Naive thymus-derived CD4-positive, alpha-beta T cell (primary cell): ENCODE measurements around the gene ZNF805. TPM values are rescaled to one million over a fixed set of nuclear protein-coding genes. Genes with fewer than 3 reads are reported as not detected.
A peak's percentile ranks its signal among the peaks of the same experiment; 100 is the strongest.

Experiments
- ATAC-seq: fragments of 150-1000 bp; cut with Tn5 transposase; 2 replicates; pipeline ENCODE4 v1.10.0; 2021; ENCODE audit warnings: mild to moderate bottlenecking, moderate library complexity
- CTCF ChIA-PET: fragments of 350-600 bp; sonication (Branson Sonifier 250); formaldehyde crosslinking; loops from one replicate; lab custom pipeline; 2021; ENCODE audit warnings: antibody characterized with exemption; lab: Charles Lee
- POLR2A ChIA-PET: fragments of 350-600 bp; sonication (Branson Sonifier 250); formaldehyde crosslinking; loops from one replicate; lab custom pipeline; 2021; ENCODE audit warnings: antibody characterized with exemption, inconsistent platforms; lab: Charles Lee
- DNase-seq, 9 donors: peaks; one replicate each; pipeline versions ENCODE4 v3.0.0 to v3.0.0-alpha.2; 2020 to 2022; ENCODE audit warnings: mixed read lengths in 1 of 9
- H3K27ac ChIP-seq: one replicate; pipeline ENCODE4 v1.7.0; 2013; ENCODE audit warnings: mild to moderate bottlenecking, low read depth, low read length, moderate library complexity
- H3K27me3 ChIP-seq, 2 donors: one replicate each; pipeline ENCODE4 v1.7.0; 2013; ENCODE audit warnings: low read length in 2 of 2, mild to moderate bottlenecking in 2 of 2, moderate library complexity in 2 of 2; ENCODE audit not compliant: control insufficient read depth in 2 of 2, insufficient read depth in 2 of 2
- H3K36me3 ChIP-seq, 3 experiments: 1 replicate in 2 of 3; 2 replicates in 1 of 3; pipeline ENCODE4 v1.7.0; 2013; ENCODE audit warnings: low read length in 3 of 3, mild to moderate bottlenecking in 3 of 3, moderate library complexity in 1 of 3; ENCODE audit not compliant: insufficient read depth in 3 of 3, control insufficient read depth in 2 of 3
- H3K4me1 ChIP-seq, 2 donors: one replicate each; pipeline ENCODE4 v1.7.0; 2013; ENCODE audit warnings: low read length in 2 of 2, mild to moderate bottlenecking in 2 of 2, moderate library complexity in 1 of 2; ENCODE audit not compliant: control insufficient read depth in 2 of 2, insufficient read depth in 2 of 2
- H3K4me3 ChIP-seq: 2 replicates; pipeline ENCODE4 v1.7.0; 2013; ENCODE audit warnings: mild to moderate bottlenecking, low read length
- H3K9me3 ChIP-seq, 3 experiments: 1 replicate in 2 of 3; 2 replicates in 1 of 3; pipeline ENCODE4 v1.7.0; 2013; ENCODE audit warnings: low read length in 3 of 3; ENCODE audit not compliant: control insufficient read depth in 2 of 3
- H3K27ac Mint-ChIP-seq, 9 donors: one replicate each; pipeline ENCODE4 v1.8.0; 2020 to 2022; ENCODE audit warnings: mixed read lengths in 9 of 9, mild to moderate bottlenecking in 8 of 9, moderate library complexity in 5 of 9, inconsistent platforms in 2 of 9
- H3K27me3 Mint-ChIP-seq, 5 donors: one replicate each; pipeline ENCODE4 v1.8.0; 2021 to 2022; ENCODE audit warnings: mixed read lengths in 5 of 5, mild to moderate bottlenecking in 1 of 5
- H3K36me3 Mint-ChIP-seq, 5 donors: one replicate each; pipeline ENCODE4 v1.8.0; 2020 to 2022; ENCODE audit warnings: mixed read lengths in 5 of 5, mild to moderate bottlenecking in 3 of 5, inconsistent platforms in 1 of 5
- H3K4me1 Mint-ChIP-seq, 7 donors: one replicate each; pipeline ENCODE4 v1.8.0; 2020 to 2022; ENCODE audit warnings: mixed read lengths in 7 of 7, mild to moderate bottlenecking in 3 of 7, inconsistent platforms in 1 of 7
- H3K4me3 Mint-ChIP-seq, 10 donors: one replicate each; pipeline ENCODE4 v1.8.0; 2020 to 2022; ENCODE audit warnings: mild to moderate bottlenecking in 10 of 10, mixed read lengths in 10 of 10, moderate library complexity in 6 of 10, inconsistent platforms in 2 of 10
- H3K9me3 Mint-ChIP-seq, 11 donors: one replicate each; pipeline ENCODE4 v1.8.0; 2020 to 2022; ENCODE audit warnings: mixed read lengths in 11 of 11, mild to moderate bottlenecking in 4 of 11, inconsistent platforms in 1 of 11, moderate library complexity in 1 of 11
- intact Hi-C, 2 donors: fragments of 100-400 bp; cut with micrococcal nuclease; formaldehyde crosslinking; loops; one replicate each; pipeline ENCODE4 v1.15.1; 2023
- polyA plus RNA-seq, 2 donors: library from polyadenylated mRNA; unstranded; fragments of 300-500 nt; fragmentation: Illumina TruSeq; gene quantifications; one replicate each; pipeline ENCODE4 v1.2.3, GENCODE V29; 2021
- total RNA-seq, 6 experiments: library from RNA in 5 of 6; stranded (reverse) in 5 of 6; gene quantifications; 1 replicate in 5 of 6; 2 replicates in 1 of 6; pipeline ENCODE4 v1.2.3 and lab custom pipeline; 2021 to 2026

The ZNF805 gene
- total and polyA plus RNA-seq, 7 experiments from 2014 or later, result 3.9 to 26.2 (median 21.1) TPM

- ChIA-PET CTCF (no interaction called here), POLR2A (interaction anchor here (0.6 to 2.6 kb wide), 5 partner anchors 40 to 763 kb away, joined by 3 to 10 read pairs (median 4); partner anchors contain the start of genes ZNF264, ZNF460, ZNF548 and ZNF606)
- intact Hi-C loops, result loop anchor here (1.0 to 5.0 kb wide), 21 partner anchors 40 to 1212 kb away; partner anchors contain the start of genes TRAPPC2B (in 2 of the 2), ZNF264 (in 2 of the 2), ZNF304 (in 2 of the 2) and ZNF460 (in 2 of the 2)
- Histone ChIP-seq H3K4me1 (peaks cover 19% of the 10 kb centered on the region in 2 donors), H3K27me3 (no peaks in the 10 kb centered on the region), H3K36me3 (peaks cover 0 to 28% (median 5%) of the 10 kb centered on the region in 3 experiments), H3K4me3 (peak overlapping the region; percentile 73), H3K27ac (peak overlapping the region; percentile 95), H3K9me3 (no peaks in the 10 kb centered on the region)
- Mint-ChIP-seq H3K4me3 (peak overlapping the region; percentile 88 to 97 (median 94)), H3K4me1 (peaks cover 20 to 42% (median 36%) of the 10 kb centered on the region in 7 donors), H3K27ac (peak overlapping the region; percentile 96 to 99 (median 97)), H3K36me3 (peaks cover 7 to 31% (median 25%) of the 10 kb centered on the region in 5 donors), H3K9me3 (peaks cover 3 to 12% (median 5%) of the 10 kb centered on the region in 11 donors), H3K27me3 (peaks cover 0 to 5% (median 0%) of the 10 kb centered on the region in 5 donors)
- no peak for DNase-seq
- ATAC-seq, result peak; percentile 0
Measured at GRCh38 chr19:57239982-57240310, 486 bp upstream of the ZNF805 start.

GRCh38 chr19:57241176-57241575 lies 744 bp downstream of the ZNF805 start:
- ChIA-PET POLR2A (interaction anchor here (0.8 to 2.6 kb wide), 3 partner anchors 41 to 675 kb away, joined by 3 to 7 read pairs (median 3); partner anchors contain the start of genes ZNF264 and ZNF417), CTCF (no interaction called here)
- H3K36me3 ChIP-seq, result peaks cover 0 to 40% (median 8%) of the 10 kb centered on the region in 3 experiments
- DNase-seq (no peak), ATAC-seq (no peak)
- H3K4me3 ChIP-seq, result peak overlapping the region; percentile 73
- peaks cover 19% of the 10 kb centered on the region in 2 donors for H3K4me1 ChIP-seq
- Mint-ChIP-seq H3K36me3 (peaks cover 7 to 42% (median 37%) of the 10 kb centered on the region in 5 donors), H3K27me3 (no peaks in the 10 kb centered on the region), H3K9me3 (peaks cover 3 to 17% (median 6%) of the 10 kb centered on the region in 11 donors), H3K4me3 (peak overlapping the region; percentile 88 to 97 (median 94)), H3K27ac (peak overlapping the region; percentile 96 to 99 (median 97)), H3K4me1 (peaks cover 20 to 49% (median 36%) of the 10 kb centered on the region in 7 donors)
- H3K27ac ChIP-seq, result peak overlapping the region; percentile 95
- H3K27me3 ChIP-seq, result no peaks in the 10 kb centered on the region
- no peaks in the 10 kb centered on the region for H3K9me3 ChIP-seq
- intact Hi-C loops, result loop anchor here (1.0 to 5.0 kb wide), 4 partner anchors 236 to 1211 kb away; partner anchors contain the start of genes ZIK1 (in 1 of the 2), ZNF324B (in 1 of the 2), ZNF772 (in 1 of the 2) and ZNF776 (in 1 of the 2)

- POLR2A ChIA-PET, result interaction anchor here (0.6 to 1.0 kb wide), 2 partner anchors 25 to 37 kb away, joined by 4 to 5 read pairs; partner anchors contain the start of gene ZNF460
- H3K27ac Mint-ChIP-seq, result peak overlapping the region in 3 of 9 donors; percentile 12 to 57 (median 28)
- H3K9me3 ChIP-seq, result no peaks in the 10 kb centered on the region
- H3K27ac ChIP-seq, result no peak overlapping the region
- CTCF ChIA-PET, result no interaction called here
- no peak for ATAC-seq
- H3K4me1 ChIP-seq, result peaks cover 19% of the 10 kb centered on the region in 2 donors
- H3K4me3 Mint-ChIP-seq, result peak overlapping the region in 8 of 10 donors; percentile 32 to 97 (median 47)
- peaks cover 0 to 56% (median 8%) of the 10 kb centered on the region in 3 experiments for H3K36me3 ChIP-seq
- intact Hi-C loops, result loop anchor here in 1 of 2 donors (5.0 kb wide), 2 partner anchors 339 to 1209 kb away; partner anchors contain the start of genes ZIK1 and ZNF324B
- peaks cover 20 to 49% (median 36%) of the 10 kb centered on the region in 7 donors for H3K4me1 Mint-ChIP-seq
- H3K4me3 ChIP-seq, result no peak overlapping the region
- peaks cover 3 to 28% (median 7%) of the 10 kb centered on the region in 11 donors for H3K9me3 Mint-ChIP-seq
- no peaks in the 10 kb centered on the region for H3K27me3 ChIP-seq
- peaks cover 14 to 59% (median 48%) of the 10 kb centered on the region in 5 donors for H3K36me3 Mint-ChIP-seq
- DNase-seq, result no peak
- H3K27me3 Mint-ChIP-seq, result no peaks in the 10 kb centered on the region
Measured at GRCh38 chr19:57242821-57243220, 2.4 kb downstream of the ZNF805 start.

- Mint-ChIP-seq H3K4me3 (no peak overlapping the region), H3K36me3 (peaks cover 15 to 72% (median 65%) of the 10 kb centered on the region in 5 donors), H3K27me3 (no peaks in the 10 kb centered on the region), H3K4me1 (peaks cover 19 to 49% (median 36%) of the 10 kb centered on the region in 7 donors), H3K27ac (no peak overlapping the region), H3K9me3 (peaks cover 0 to 31% (median 7%) of the 10 kb centered on the region in 11 donors)
- DNase-seq (no peak), ATAC-seq (no peak)
- Histone ChIP-seq H3K4me1 (peaks cover 19% of the 10 kb centered on the region in 2 donors), H3K4me3 (no peak overlapping the region), H3K27me3 (no peaks in the 10 kb centered on the region), H3K27ac (no peak overlapping the region), H3K9me3 (peaks cover 0 to 5% (median 0%) of the 10 kb centered on the region in 3 experiments), H3K36me3 (peaks cover 8 to 73% (median 8%) of the 10 kb centered on the region in 3 experiments)
- ChIA-PET POLR2A (no interaction called here), CTCF (no interaction called here)
- intact Hi-C loops, result loop anchor here in 1 of 2 donors (5.0 kb wide), 2 partner anchors 338 to 1208 kb away; partner anchors contain the start of genes ZIK1 and ZNF324B
Measured at GRCh38 chr19:57244513-57244912, 4.1 kb downstream of the ZNF805 start.

- POLR2A ChIA-PET, result no interaction called here
- H3K4me3 ChIP-seq, result no peak overlapping the region
Measured at GRCh38 chr19:57245066-57245465, 4.6 kb downstream of the ZNF805 start.

GRCh38 chr19:57245959-57246358 lies 5.5 kb downstream of the ZNF805 start:
- no peak for ATAC-seq
- H3K27me3 ChIP-seq, result no peaks in the 10 kb centered on the region
- H3K9me3 Mint-ChIP-seq, result peaks cover 0 to 39% (median 15%) of the 10 kb centered on the region in 11 donors
- no peak overlapping the region for H3K27ac ChIP-seq
- peaks cover 24 to 81% (median 77%) of the 10 kb centered on the region in 5 donors for H3K36me3 Mint-ChIP-seq
- peaks cover 0 to 12% (median 0%) of the 10 kb centered on the region in 3 experiments for H3K9me3 ChIP-seq
- ChIA-PET POLR2A (no interaction called here), CTCF (no interaction called here)
- H3K27ac Mint-ChIP-seq, result no peak overlapping the region
- H3K4me3 ChIP-seq, result no peak overlapping the region
- H3K4me3 Mint-ChIP-seq, result no peak overlapping the region
- H3K27me3 Mint-ChIP-seq, result no peaks in the 10 kb centered on the region
- peaks cover 14 to 19% of the 10 kb centered on the region in 2 donors for H3K4me1 ChIP-seq
- no peak for DNase-seq
- peaks cover 8 to 80% (median 17%) of the 10 kb centered on the region in 3 experiments for H3K36me3 ChIP-seq
- peaks cover 12 to 39% (median 27%) of the 10 kb centered on the region in 7 donors for H3K4me1 Mint-ChIP-seq
- intact Hi-C loops, result no loop called here

More at GRCh38 chr19:57245066-57245465, 4.6 kb downstream of the ZNF805 start:
- H3K36me3 Mint-ChIP-seq, result peaks cover 17 to 74% (median 68%) of the 10 kb centered on the region in 5 donors
- CTCF ChIA-PET, result no interaction called here
- peak overlapping the region in 1 of 10 donors; percentile 34 for H3K4me3 Mint-ChIP-seq
- intact Hi-C loops, result no loop called here
- H3K4me1 ChIP-seq, result peaks cover 16 to 19% of the 10 kb centered on the region in 2 donors
- peaks cover 0 to 32% (median 8%) of the 10 kb centered on the region in 11 donors for H3K9me3 Mint-ChIP-seq
- no peak for DNase-seq
- H3K9me3 ChIP-seq, result peaks cover 0 to 7% (median 0%) of the 10 kb centered on the region in 3 experiments
- no peak for ATAC-seq
- no peak overlapping the region for H3K27ac Mint-ChIP-seq
- peaks cover 8 to 76% (median 11%) of the 10 kb centered on the region in 3 experiments for H3K36me3 ChIP-seq
- no peak overlapping the region for H3K27ac ChIP-seq
- no peaks in the 10 kb centered on the region for H3K27me3 Mint-ChIP-seq
- H3K27me3 ChIP-seq, result no peaks in the 10 kb centered on the region
- peaks cover 15 to 46% (median 34%) of the 10 kb centered on the region in 7 donors for H3K4me1 Mint-ChIP-seq
